ENCODE measurements around the gene NAIF1. TPM values are rescaled to one million over a fixed set of nuclear protein-coding genes. Genes with fewer than 3 reads are reported as not detected.

NAIF1 gene
- polyA plus RNA-seq, 1 of the 3 experiments (the other 2 are of a cell fraction): 14.8 TPM

DNA sequence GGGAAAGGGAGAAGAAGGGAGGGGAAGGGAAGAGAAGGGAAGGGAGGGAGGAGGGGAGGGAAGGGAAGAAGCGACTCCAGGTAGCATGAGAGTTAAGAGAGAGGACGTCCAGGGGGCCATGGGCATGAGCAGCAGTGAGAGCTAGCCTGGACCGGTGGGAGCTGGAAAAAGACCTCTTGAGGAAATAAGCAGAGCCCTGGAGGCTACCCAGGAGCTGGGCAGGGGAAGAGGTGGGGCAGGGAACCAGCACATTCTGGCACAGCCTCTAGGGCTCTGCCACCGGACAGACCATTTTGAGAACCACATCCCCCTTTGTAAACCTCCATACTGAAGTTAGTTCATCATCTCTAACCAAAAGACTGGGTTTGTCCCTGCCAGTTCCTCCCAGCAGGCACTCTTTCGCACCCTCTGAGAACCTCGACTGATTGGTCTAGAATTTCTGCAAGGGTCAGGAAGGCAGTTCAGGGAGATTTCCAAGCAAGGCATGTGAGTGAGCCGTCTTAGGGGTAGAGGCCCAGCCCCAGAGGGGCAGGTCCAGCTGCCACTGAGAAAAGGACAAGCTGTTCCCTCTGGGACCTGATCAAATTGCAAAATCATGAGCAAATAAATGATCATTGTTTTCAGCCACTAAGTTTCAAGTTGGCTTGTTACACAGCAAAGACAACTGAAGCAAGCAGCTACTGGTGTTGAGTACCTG lies 11.6 kb downstream of the NAIF1 start:
- Histone ChIP-seq H3K4me1 (ENCODE audit: control insufficient read depth in 1 of 2, insufficient read depth in 2 of 2, low read depth in 1 of 2, low read length in 1 of 2) (peaks cover 6 to 10% of the 10 kb centered on the region in 2 experiments; a peak in 2 of 4 replicates), H3K9me3 (no peaks in the 10 kb centered on the region), H3K27ac (ENCODE audit: low read depth in 2 of 2, low read length in 1 of 2) (no peak overlapping the region), H3K4me3 (ENCODE audit: low read depth in 2 of 2, low read length in 1 of 2) (no peak overlapping the region), H3K9me2 (no peaks in the 10 kb centered on the region), H2AFZ (ENCODE audit: low read depth) (no peak overlapping the region), H3K27me3 (ENCODE audit: insufficient read depth) (no peaks in the 10 kb centered on the region), H3K79me2 (ENCODE audit: insufficient read depth) (no peaks in the 10 kb centered on the region), H3F3A (replicated peaks; ENCODE audit: insufficient read depth) (no peaks in the 10 kb centered on the region), H3K36me3 (replicated peaks in 1 of 2; ENCODE audit: control insufficient read depth in 1 of 2, insufficient read depth in 2 of 2, low read length in 1 of 2) (no peaks in the 10 kb centered on the region), H3K9ac (no peak overlapping the region), H4K20me1 (ENCODE audit: insufficient read depth) (no peaks in the 10 kb centered on the region), H3K4me2 (no peak overlapping the region)
- ChIA-PET CTCF (interaction anchor here (0.6 to 2.3 kb wide), 5 partner anchors 10 to 113 kb away, joined by 3 to 9 read pairs (median 4); no protein-coding TSS in a partner anchor), POLR2A (interaction anchor here (0.6 kb wide), 1 partner anchor 17 kb away, joined by 3 read pairs; no protein-coding TSS in a partner anchor)
- WGBS (ENCODE audit: low lambda C conversion rate): 85% methylated on average over 7 of the region's 7 CpGs
- TF ChIP-seq, protein P1, sequence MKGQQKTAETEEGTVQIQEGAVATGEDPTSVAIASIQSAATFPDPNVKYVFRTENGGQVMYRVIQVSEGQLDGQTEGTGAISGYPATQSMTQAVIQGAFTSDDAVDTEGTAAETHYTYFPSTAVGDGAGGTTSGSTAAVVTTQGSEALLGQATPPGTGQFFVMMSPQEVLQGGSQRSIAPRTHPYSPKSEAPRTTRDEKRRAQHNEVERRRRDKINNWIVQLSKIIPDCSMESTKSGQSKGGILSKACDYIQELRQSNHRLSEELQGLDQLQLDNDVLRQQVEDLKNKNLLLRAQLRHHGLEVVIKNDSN (IDR thresholded peaks at IDR 0.05; ENCODE audit: borderline replicate concordance, low read depth): no peak
- TF ChIP-seq MEF2A (IDR thresholded peaks at IDR 0.05; ENCODE audit: borderline replicate concordance, low read depth) (no peak), FOSL2 (IDR thresholded peaks at IDR 0.05; ENCODE audit: borderline replicate concordance, low read depth) (no peak), GATA2 (CRISPR knock-in tag; IDR thresholded peaks at IDR 0.05) (no peak)
- DNase-seq: no peak

DNA sequence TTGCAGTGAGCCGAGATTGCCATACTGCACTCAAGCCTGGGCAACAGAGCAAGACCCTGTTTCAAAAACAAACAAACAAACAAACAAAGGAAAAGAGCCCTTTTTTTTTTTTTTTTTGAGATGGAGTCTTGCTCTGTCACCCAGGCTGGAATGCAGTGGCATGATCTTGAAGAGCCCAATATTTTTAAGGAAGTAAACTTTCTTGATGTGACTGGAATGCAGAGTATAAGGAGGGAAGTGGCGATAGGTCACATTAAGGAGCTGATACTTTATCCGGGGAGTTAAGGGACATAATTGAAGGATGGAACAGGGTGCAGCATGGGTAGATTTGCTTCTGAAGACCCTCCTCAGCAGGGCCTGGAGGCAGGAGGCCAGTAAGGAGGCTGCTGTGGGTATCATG lies 13.0 kb downstream of the NAIF1 start:
- no peak overlapping the region for H3K4me3 ChIP-seq (ENCODE audit: low read depth in 2 of 2, low read length in 1 of 2)
- CTCF ChIA-PET: interaction anchor here (1.8 to 2.3 kb wide), 2 partner anchors 12 to 64 kb away, joined by 7 to 9 read pairs; no protein-coding TSS in a partner anchor
- 85% methylated on average over 3 of the region's 3 CpGs for WGBS (ENCODE audit: low lambda C conversion rate)
- H3K9me2 ChIP-seq: no peaks in the 10 kb centered on the region
- TF ChIP-seq, protein P2, sequence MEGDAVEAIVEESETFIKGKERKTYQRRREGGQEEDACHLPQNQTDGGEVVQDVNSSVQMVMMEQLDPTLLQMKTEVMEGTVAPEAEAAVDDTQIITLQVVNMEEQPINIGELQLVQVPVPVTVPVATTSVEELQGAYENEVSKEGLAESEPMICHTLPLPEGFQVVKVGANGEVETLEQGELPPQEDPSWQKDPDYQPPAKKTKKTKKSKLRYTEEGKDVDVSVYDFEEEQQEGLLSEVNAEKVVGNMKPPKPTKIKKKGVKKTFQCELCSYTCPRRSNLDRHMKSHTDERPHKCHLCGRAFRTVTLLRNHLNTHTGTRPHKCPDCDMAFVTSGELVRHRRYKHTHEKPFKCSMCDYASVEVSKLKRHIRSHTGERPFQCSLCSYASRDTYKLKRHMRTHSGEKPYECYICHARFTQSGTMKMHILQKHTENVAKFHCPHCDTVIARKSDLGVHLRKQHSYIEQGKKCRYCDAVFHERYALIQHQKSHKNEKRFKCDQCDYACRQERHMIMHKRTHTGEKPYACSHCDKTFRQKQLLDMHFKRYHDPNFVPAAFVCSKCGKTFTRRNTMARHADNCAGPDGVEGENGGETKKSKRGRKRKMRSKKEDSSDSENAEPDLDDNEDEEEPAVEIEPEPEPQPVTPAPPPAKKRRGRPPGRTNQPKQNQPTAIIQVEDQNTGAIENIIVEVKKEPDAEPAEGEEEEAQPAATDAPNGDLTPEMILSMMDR (IDR thresholded peaks at IDR 0.05): no peak
- TF ChIP-seq GABPA (IDR thresholded peaks at IDR 0.05; ENCODE audit: low read depth) (no peak), FOXJ3 (CRISPR knock-in tag; IDR thresholded peaks at IDR 0.05) (no peak), MEF2A (IDR thresholded peaks at IDR 0.05; ENCODE audit: borderline replicate concordance, low read depth) (no peak), GATA2 (CRISPR knock-in tag; IDR thresholded peaks at IDR 0.05) (no peak), ELF1 (IDR thresholded peaks at IDR 0.05) (no peak)
- TF ChIP-seq, protein P3, sequence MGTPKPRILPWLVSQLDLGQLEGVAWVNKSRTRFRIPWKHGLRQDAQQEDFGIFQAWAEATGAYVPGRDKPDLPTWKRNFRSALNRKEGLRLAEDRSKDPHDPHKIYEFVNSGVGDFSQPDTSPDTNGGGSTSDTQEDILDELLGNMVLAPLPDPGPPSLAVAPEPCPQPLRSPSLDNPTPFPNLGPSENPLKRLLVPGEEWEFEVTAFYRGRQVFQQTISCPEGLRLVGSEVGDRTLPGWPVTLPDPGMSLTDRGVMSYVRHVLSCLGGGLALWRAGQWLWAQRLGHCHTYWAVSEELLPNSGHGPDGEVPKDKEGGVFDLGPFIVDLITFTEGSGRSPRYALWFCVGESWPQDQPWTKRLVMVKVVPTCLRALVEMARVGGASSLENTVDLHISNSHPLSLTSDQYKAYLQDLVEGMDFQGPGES (IDR thresholded peaks at IDR 0.05; ENCODE audit: low read depth, low read length): no peak
- TF ChIP-seq, protein P1 (IDR thresholded peaks at IDR 0.05; ENCODE audit: borderline replicate concordance, low read depth): no peak
- H3K4me2 ChIP-seq: no peak overlapping the region
- no peak overlapping the region for H3K27ac ChIP-seq (ENCODE audit: low read depth in 2 of 2, low read length in 1 of 2)
- H3K79me2 ChIP-seq (ENCODE audit: insufficient read depth): no peaks in the 10 kb centered on the region
- no peak overlapping the region for H3K9ac ChIP-seq
- no peaks in the 10 kb centered on the region for H3K27me3 ChIP-seq (ENCODE audit: insufficient read depth)
- H3K36me3 ChIP-seq (replicated peaks in 1 of 2; ENCODE audit: control insufficient read depth in 1 of 2, insufficient read depth in 2 of 2, low read length in 1 of 2): no peaks in the 10 kb centered on the region
- no peaks in the 10 kb centered on the region for H4K20me1 ChIP-seq (ENCODE audit: insufficient read depth)
- peaks cover 8 to 10% of the 10 kb centered on the region in 2 experiments; a peak in 2 of 4 replicates for H3K4me1 ChIP-seq (ENCODE audit: control insufficient read depth in 1 of 2, insufficient read depth in 2 of 2, low read depth in 1 of 2, low read length in 1 of 2)
- no peak overlapping the region for H2AFZ ChIP-seq (ENCODE audit: low read depth)
- H3K9me3 ChIP-seq: no peaks in the 10 kb centered on the region
- DNase-seq: no peak
- H3F3A ChIP-seq (replicated peaks; ENCODE audit: insufficient read depth): no peaks in the 10 kb centered on the region
- POLR2A ChIA-PET: no interaction called here

All from SK-N-SH (cell line).